Medulla oblongata (tissue), 1 donor: ENCODE measurements around the gene PPP1R13B.

Experiments
- DNase-seq: peaks from one replicate; pipeline ENCODE4 v3.0.0-alpha.2; 2015; ENCODE audit errors: extremely low spot score

Gene PPP1R13B

DNA sequence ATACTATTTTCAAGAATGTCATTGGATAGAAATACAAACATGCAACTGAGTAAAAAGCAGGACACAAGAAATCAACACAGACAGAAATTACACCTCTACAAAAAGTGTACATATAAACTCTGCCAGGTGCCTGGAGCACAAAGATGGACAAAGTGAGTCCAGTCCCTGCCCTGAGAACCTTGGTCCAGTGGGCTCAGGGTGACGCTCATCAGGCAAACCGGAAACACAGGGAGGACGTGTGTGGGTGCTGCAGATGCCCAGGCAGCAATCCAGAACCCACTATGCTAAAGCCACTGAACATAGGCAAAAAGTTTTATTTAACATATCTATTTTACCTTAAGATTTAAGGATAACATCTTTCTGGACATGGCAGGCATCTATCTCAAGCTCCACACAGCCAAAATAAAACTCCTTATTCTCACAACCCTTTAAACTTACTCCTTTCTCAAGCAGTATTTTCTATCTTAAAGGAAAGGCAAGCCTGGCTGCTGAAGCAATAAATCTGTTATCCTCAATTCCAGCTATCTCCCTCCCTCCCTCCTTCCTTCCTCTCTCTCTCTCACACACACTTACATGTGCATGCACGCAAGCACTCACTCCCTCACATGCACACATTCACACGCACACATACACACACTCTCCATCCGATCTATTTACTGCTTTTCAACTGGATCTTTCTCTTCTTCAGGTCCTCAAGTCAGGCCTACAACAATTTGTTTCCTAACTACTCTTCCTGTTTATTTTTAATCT is 10.2 kb downstream of the PPP1R13B start:
- no peak for DNase-seq

DNA sequence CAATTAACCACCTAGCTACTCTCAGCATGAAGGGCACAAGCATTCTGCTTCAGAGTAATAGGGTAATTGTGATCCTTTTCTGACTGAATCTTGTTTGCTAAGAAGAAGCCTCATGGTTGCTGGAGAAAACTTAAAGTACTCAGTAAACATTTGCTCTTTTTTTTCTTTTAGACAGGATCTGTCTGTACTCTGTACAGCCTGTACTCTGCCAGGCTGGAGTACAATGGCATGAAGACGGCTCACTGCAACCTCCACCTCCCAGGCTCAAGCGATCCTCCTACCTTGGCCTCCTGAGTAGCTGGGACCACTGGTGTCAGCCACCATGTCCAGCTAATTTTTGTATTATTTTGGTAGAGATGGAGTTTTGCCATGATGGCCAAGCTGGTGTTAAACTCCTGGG is 12.4 kb downstream of the PPP1R13B start:
- DNase-seq: no peak

DNA sequence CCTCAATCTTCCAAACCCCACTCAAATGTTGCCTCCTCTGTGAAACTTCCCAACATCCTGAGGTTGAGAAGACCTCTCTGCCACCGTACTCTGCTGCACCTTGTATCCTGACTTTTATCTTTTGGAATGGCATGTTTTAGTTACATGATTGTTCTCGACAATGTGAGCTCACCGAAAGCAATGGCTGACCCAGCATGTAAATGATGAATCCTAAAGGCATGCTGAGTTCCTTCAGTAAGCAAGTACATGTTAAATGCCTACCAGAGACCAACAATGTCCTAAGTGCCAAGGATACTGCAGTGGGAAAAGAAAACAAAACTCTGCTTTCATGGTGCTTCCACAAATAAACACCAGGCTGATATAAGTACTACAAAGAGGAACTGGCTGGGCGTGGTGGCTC is 13.7 kb downstream of the PPP1R13B start:
- DNase-seq: no peak

DNA sequence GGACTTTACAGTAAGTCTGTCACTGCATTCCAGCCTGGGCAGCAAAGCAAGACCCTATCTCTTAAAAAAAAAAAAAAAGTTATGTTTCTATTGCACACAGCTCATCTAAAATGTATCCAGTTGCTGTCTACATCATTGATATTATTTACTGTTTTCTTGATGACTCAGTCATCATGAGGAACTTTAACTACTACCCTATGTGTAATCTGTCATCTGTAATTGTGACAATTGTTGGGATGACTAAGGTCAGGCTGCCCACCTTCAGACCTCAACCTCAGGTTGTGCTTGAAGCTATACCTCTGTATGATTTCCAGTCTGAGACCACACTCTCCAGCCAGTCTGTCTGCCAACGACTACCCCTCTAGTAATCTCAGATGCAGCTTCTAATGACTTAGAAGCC is 15.3 kb downstream of the PPP1R13B start:
- DNase-seq: no peak

DNA sequence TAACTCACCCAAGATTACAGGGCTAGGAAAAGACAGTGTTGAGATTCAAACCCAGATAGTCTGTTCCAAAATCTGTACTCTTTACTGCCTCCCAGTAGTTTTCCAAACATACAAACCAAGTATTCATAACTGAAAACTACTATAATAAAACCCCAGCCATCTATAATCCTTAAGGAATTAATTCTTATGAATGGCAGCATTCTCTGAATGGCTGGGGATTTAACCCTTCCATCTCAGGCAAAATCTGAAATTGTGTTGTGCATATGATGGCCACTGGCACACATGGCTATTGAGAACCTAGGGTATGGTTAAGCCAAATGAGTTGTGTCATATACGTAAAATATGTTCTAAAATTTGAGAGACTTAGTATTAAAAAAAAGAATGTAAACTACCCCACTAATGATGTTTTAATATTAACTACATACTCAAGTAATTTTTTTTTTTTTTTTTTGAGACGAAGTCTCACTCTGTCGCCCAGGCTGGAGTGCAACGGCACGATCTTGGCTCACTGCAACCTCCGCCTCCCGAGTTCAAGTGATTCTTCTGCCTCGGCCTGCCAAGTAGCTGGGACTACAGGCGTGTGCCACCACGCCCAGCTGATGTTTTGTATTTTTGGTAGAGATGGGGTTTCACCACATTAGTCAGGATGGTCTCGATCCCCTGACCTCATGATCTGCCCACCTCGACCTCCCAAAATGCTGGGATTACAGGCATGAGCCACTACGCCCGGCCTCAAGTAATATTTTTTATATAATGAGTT is 16.7 kb downstream of the PPP1R13B start:
- no peak for DNase-seq

DNA sequence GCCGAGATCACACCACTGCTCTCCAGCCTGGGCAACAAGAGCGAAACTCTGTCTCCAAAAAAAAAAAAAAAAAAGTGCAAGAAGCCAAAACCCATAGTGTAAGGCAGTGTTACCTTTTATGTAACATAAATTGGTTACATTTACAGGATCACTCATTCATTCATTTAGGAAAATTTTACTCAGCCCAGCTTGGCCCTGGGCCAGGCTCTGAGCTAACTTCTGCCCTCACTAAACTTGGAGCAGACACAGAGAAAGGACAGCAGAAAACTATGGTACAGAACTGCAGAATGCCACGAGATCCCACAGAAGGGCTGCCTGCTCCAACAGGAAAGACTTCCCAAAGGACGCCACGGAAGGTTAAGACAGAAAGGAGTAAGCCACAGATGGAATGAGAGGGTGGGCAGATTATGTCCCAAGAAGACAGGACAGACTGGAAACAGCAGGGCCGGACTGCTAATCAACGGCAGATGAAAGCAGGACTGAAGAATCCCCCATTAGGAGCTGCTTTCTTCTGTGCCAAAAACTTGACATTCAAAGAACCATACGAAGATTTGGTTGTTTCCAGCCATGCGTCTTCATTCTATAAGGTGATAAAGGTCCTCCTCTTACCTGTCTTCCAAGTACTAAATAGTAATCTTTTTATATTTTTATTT is 18.9 kb downstream of the PPP1R13B start:
- no peak for DNase-seq

DNA sequence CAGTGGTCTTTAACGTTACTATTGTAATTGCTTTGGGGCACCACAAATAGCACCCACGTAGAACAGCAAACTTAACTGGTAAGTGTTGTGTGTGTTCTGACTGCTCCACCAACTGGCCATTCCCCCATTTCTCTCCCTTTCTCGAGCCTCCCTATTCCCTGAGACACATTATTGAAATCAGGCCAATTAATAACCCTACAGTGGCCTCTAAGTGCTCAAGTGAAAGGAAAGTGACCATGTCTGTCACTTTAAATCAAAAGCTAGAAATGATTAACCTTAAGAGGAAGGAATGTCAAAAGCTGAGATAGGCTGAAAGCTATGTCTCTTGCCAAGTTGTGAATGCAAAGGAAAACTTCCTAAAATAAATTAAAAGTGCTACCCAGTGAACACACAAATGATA is 22.3 kb downstream of the PPP1R13B start:
- DNase-seq: no peak

DNA sequence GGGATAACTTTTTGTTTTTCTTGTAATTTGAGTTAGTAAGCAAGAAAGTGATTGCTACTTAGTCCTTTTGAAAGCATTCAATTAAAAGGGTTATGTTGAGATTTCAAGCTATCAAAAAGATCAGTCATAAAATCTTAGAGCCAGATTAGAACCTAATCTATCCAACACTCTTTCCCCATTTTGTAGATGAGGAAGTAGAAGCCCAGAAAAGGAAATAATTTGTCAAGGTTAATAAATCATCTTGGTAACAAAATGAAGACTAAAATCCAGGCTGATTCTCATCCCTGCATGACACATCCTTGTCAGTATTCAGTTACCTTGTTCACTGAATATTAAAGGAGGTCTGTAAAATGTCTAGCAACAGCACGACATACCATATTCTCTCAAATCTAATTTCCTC is 26.5 kb downstream of the PPP1R13B start:
- DNase-seq: no peak

DNA sequence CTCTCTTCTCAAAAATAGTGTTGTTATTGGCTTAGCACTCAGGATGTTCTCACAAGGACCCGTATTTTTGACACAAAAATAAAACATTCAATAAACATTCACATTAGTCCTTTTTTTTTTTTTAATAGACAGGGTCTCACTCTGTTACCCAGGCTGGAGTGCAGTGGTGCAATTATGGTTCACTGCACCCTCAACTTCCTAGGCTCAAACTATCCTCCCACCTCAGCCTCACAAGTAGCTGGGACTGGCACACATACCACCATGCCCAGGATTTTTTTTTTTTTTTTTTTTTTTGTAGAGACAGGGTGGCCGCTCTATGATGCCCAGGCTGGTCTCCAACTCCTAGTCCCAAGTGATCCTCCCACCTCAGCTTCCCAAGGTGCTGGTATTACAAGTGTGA is 27.0 kb downstream of the PPP1R13B start:
- DNase-seq: no peak

DNA sequence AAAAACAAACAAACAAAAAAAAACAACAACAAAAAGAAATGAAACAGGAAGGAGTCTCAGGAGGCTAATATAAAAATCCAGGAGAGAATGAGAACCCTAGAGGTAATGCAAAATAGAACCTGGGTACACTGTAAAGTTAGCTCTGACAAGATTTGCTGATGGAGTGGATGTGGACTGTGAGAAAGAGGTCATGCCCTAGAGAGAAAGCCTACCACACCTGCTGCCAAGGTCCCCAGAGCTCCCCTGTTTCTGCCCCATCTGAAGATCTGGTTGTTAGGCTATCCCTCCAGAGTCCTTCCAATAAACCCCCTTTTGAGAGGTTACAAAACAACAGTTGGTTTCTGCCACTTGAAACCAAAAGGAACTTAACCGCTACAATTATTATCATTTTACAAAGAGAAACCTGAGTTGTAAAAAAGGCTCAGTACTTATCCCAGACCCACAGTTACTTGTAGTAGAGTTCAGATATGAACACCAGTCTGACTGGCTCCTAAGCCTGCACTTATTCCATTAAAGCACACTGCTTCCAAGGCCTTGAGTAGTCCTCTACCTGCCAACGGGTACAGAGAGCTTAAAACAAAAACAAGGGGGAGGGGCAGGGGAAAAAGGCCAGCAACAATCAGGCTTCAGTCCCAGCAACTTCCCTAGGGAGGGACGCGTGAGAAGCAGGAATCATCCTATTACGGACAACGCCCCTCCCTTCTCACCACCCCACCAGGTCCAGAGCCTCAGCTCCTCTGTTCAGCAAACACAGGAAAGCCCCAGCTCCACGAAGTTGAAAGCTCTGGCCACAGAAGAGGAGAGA is 27.7 kb downstream of the PPP1R13B start:
- DNase-seq: peak; percentile 26

DNA sequence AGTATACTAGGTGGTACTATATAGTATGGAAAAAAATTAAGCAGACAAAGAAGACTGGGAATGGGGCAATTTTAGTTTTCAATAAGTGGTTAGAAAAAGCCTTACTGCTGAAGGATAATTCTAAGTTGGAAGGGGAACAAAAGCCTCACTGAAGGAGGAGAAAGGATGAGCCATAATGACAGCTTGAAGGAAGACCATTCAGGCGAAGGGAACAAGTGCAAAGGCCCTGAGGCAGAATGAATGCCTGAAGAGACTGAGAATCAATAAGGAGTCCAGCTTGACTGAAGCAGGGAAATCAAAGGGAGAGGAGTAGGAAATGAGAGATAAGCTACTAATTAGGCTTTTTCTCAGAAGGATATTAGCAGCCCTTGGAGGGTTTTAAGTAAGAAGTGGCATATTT is 28.5 kb downstream of the PPP1R13B start:
- no peak for DNase-seq

DNA sequence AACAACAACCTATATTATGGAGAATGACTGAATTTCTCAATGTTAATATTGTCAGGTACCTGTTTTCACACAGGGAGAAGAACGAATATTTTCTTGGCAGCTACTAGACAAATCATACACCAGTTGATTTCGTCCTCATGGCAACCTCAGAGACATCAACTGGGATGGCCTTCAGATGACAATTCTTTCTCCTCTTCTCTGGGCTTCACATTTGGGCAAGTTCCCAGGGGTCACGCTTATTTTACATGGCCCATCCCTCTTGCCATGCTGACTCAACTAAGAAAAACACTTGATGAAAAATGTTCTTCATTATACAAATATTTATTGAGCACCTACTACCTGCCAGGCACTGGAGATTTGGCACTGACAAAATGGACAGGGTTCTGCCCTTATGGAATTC is 29.0 kb downstream of the PPP1R13B start:
- DNase-seq: no peak

DNA sequence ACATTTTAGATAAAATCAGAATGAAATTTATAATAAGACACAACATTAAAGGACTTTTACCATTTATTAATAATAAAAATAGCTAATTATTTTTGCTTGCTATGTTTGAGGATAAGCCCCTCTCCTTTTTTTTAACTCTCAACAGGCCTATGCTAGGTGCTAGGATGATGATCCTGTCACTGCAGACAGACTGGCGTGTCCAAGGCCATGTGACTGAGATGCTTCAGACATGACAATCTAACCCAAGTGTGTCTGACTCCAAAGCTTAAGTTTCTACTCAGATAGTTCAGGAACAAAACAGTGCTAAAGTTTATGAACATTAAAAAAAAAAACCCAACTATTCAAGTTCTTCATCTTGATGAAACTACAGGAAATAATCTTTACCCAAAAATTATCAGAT is 29.8 kb downstream of the PPP1R13B start:
- no peak for DNase-seq

DNA sequence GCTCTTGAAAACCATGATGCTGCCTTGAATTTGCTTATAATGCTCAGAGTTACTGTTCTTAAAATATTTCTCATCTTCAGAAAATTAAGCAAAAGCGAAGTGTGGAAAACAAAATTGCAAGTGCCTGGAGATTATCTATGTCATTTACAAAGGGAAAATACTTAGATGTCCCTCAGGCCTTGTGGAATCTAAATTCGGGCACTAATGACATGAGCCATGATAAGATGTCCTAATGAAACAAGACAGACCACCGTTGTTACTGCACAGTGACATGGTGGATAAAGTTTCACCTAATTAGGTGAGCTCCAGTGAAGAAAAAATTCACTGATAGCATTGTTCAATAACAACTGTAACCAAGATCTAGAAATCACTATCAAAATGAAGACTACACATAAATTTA is 30.4 kb downstream of the PPP1R13B start:
- no peak for DNase-seq

DNA sequence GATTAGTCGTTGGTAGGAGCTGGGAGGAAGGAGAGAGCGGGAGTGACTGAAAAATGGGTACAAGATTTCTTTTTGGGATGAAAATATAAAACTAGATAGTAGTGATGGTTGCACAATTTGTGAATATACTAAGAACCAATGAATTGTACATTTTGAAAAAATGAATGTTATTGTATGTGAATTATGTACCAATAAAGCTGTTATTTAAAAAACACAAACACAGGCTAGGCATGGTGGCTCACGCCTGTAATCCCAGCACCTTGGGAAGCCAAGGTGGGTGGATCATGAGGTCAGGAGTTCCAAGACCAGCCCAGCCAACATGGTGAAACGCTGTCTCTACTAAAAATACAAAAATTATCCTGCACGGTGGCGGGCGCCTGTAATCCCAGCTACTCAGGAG is 32.1 kb downstream of the PPP1R13B start:
- DNase-seq: no peak

DNA sequence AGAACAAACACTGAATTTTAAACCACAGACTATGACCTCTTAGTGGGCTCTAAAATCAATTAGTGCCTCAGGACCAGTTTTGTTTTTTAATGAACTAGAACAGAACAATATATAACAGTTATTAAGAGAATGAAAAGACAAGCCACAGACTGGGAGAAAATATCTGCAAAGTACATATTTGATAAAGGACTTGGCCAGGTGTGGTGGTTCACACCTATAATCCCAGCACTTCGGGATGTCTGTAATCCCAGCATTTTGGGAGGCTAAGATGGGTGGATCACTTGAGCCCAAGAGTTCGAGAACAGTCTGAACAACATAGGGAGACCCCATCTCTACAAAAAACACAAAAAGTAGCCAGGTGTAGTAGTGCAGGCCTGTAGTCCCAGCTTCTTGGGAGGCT is 36.2 kb downstream of the PPP1R13B start:
- DNase-seq: no peak

DNA sequence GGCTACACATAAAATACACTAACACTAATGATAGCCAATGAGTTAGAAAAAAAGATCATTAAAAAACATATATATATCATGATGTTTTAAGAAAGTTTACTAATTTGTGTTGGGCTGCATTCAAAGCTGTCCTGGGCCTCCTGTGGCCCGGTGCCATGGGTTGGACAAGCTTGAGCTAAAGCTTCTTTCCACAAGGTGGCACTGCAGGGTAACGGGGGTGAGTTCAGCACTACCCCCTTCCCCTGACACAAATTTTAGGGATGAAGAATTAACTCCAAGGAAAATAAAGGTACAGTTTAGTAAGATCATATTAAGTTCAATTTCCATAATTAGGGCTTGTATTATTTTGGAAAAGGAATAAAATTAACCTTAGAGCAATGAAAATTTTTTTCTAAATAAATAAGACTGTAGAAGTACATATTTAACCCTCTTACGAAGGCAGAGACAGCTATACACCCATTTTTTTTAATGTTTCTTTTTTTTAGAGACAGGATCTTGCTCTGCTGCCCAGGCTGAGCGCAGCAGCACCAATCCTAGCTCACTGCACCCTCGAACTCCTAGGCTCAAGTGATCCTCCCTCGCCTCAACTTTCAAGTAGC is 38.9 kb downstream of the PPP1R13B start:
- peak; percentile 90 for DNase-seq

DNA sequence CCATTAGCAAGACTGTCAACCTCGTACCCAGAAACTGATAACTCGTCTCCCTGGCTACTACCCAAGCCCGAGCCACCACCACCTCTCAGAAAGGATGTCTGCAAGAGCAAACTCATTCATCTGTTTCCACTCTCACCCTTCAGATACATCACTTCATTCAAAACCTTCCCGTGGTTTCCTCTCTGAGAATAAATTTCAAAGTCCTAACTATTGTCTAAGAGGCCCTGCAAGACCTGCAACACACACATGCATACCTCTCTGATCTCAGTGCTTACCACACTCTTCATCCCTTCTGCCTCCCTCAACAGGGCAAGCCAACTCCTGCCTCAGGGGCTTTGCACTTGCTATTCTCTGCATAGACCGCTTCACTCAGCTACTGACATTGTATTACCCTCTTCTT is 40.6 kb downstream of the PPP1R13B start:
- DNase-seq: no peak

DNA sequence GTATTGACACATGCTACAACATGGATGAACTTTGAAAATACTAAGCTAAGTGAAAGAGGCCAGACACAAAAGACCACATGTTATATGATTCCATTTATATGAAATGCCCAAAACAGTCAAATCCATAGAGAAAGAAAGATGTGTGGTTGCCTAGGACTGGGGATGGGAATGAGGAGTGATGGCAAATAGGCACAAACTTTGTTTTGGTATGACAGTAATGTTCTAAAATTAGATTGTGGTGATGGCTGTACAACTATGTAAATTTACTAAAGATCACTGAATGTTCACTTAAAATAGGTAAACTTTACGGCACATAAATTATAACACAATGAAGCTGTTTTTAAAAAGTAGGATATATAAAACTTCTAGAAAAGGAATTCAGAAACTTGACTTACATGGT is 41.7 kb downstream of the PPP1R13B start:
- no peak for DNase-seq

DNA sequence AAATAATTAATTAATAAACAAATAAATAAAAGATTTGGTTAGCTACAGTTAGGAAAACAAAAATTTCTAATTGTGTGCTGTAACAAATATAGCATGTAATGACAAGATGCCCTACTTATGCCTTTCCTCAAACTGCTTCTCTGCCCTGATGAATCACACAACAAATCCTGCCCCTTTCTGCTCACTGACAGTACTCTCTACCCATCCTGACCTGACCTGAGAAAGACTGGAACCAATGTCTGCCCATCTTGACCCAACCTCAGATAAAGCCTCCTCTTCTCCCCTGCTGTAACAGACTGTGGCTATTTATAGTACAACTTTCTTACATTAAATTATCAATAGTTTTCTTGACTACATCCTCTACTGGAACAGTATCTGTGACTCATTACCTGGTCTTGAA is 43.7 kb downstream of the PPP1R13B start:
- no peak for DNase-seq

DNA sequence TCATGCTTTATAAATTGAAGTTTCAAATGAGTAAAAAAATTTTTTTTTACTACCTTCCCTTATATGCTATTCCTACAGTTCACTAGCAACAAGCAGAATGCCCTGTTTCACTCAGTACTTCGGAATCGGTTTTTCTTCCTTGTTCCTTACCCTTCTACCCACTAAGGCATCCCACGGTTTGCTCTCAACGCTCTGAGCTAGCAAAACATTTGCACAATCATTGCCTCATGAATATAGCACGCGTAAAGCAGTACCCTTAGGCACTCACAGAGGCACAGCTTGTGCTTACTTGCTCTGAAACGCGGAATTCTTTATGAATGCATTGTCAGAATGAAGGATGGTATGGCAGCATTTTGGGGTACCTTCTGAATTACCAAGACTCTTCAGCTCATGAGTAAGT is 45.0 kb downstream of the PPP1R13B start:
- DNase-seq: no peak

DNA sequence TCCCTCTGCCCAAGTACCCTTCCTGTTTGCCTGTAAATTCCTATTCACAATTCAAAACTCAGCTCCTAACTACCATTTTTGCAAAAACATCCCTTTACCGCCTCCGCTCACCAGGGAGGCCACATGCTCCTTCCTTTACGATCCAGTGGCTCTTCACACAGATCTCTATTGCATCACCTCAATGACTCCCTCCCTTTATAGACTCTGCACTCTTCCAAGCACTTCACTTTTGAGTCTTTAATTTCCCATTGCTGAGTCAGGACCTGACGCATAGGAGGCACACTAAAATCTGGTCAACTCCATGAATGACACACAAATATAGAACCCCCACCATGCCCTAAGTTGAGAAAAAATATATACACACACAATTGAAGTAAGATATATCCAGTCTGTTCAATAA is 45.9 kb downstream of the PPP1R13B start:
- DNase-seq: no peak
